ENCODE data around the gene KSR2.

DNA sequence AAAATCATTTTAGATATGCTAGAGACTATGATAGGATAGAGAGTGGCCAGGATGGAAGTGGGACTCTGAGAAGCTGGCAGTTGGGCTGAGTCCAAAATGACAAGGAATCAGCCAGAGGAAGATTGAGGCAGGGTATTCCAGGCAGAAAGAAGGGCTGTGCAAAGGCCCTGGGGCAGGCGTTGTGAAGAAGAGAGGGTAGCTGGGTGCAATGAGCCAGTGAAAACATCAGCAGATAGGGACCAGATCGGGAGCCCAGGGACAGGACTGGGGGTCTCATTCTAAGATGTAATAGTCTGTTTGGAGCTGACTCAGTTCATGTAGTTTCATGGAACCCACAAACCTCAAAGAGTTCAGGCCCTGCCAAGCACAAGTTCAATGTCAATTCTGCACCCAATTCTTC is 126.6 kb downstream of the KSR2 start:
- TF ChIP-seq, protein P1, sequence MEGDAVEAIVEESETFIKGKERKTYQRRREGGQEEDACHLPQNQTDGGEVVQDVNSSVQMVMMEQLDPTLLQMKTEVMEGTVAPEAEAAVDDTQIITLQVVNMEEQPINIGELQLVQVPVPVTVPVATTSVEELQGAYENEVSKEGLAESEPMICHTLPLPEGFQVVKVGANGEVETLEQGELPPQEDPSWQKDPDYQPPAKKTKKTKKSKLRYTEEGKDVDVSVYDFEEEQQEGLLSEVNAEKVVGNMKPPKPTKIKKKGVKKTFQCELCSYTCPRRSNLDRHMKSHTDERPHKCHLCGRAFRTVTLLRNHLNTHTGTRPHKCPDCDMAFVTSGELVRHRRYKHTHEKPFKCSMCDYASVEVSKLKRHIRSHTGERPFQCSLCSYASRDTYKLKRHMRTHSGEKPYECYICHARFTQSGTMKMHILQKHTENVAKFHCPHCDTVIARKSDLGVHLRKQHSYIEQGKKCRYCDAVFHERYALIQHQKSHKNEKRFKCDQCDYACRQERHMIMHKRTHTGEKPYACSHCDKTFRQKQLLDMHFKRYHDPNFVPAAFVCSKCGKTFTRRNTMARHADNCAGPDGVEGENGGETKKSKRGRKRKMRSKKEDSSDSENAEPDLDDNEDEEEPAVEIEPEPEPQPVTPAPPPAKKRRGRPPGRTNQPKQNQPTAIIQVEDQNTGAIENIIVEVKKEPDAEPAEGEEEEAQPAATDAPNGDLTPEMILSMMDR (conservative IDR thresholded peaks at IDR 0.05), result no peak
- no peak for TF ChIP-seq EZH2 (IDR thresholded peaks at IDR 0.05; ENCODE audit: low read depth)
